H1 (cell line): Measurements from ENCODE around the gene ZNF521. TPM values are rescaled to one million over a fixed set of nuclear protein-coding genes. Genes with fewer than 3 reads are reported as not detected.

Experiments used
- CTCF ChIA-PET: fragments of 300-600 bp; sonication (Branson Sonifier 250); formaldehyde crosslinking; loops from one replicate; lab custom pipeline; 2021; ENCODE audit not compliant: partially characterized antibody; lab: Charles Lee
- POLR2A ChIA-PET: fragments of 300-600 bp; sonication (Branson Sonifier 250); formaldehyde crosslinking; loops from one replicate; lab custom pipeline; 2021; ENCODE audit warnings: inconsistent platforms; ENCODE audit not compliant: partially characterized antibody; lab: Charles Lee
- DNase-seq, 2 experiments: peaks; one replicate each; pipeline versions ENCODE4 v3.0.0 to v3.0.0-alpha.2; 2010 to 2022; ENCODE audit warnings: low spot score in 2 of 2, low read depth in 1 of 2, mixed read lengths in 1 of 2
- FAIRE-seq: peaks from 2 replicates; lab custom pipeline; 2011; peaks lifted over from hg19 to GRCh38; lab: Jason Lieb, UNC
- H2AFZ ChIP-seq: 2 replicates; pipeline ENCODE4 v1.8.1; 2012; ENCODE audit warnings: low read length, inconsistent platforms
- H2AK5ac ChIP-seq: 2 replicates; pipeline ENCODE4 v1.6.1; 2013; ENCODE audit warnings: low read depth, low read length
- H2BK120ac ChIP-seq: replicated peaks from 2 replicates; pipeline ENCODE3; 2013; ENCODE audit warnings: low read depth, low read length, inconsistent platforms
- H2BK12ac ChIP-seq: 2 replicates; pipeline ENCODE4 v1.6.1; 2013; ENCODE audit warnings: low read depth, low read length
- H2BK15ac ChIP-seq: 2 replicates; pipeline ENCODE4 v1.6.1; 2013; ENCODE audit warnings: low read length
- H2BK20ac ChIP-seq: 2 replicates; pipeline ENCODE4 v1.6.1; 2013; ENCODE audit warnings: low read length
- H2BK5ac ChIP-seq: 2 replicates; pipeline ENCODE4 v1.6.1; 2013; ENCODE audit warnings: low read depth, low read length
- H3K14ac ChIP-seq: 2 replicates; pipeline ENCODE4 v1.6.1; 2013; ENCODE audit warnings: inconsistent platforms; ENCODE audit not compliant: insufficient read length
- H3K18ac ChIP-seq: 2 replicates; pipeline ENCODE4 v1.6.1; 2013; ENCODE audit warnings: low read length; ENCODE audit errors: extremely low read depth
- H3K23ac ChIP-seq: 2 replicates; pipeline ENCODE4 v1.6.1; 2013; ENCODE audit warnings: inconsistent platforms; ENCODE audit not compliant: insufficient read length
- H3K23me2 ChIP-seq: 2 replicates; pipeline ENCODE4 v1.6.1; 2013; ENCODE audit warnings: low read depth, low read length
- H3K27ac ChIP-seq: 2 replicates; pipeline ENCODE4 v1.6.1; 2011; ENCODE audit warnings: low read depth, low read length, inconsistent platforms
- H3K27me3 ChIP-seq, 4 experiments: replicated peaks in 1 of 4; 1 replicate in 1 of 4; 2 replicates in 3 of 4; pipeline versions ENCODE4 v1.6.1 to v1.8.1; 2011 to 2013; ENCODE audit warnings: low read length in 3 of 4, mild to moderate bottlenecking in 3 of 4, inconsistent platforms in 2 of 4, mixed read lengths in 2 of 4, moderate library complexity in 1 of 4; ENCODE audit not compliant: control insufficient read depth in 3 of 4, insufficient read depth in 3 of 4; ENCODE audit errors: extremely low read depth in 1 of 4
- H3K36me3 ChIP-seq, 4 experiments: 2 replicates each; pipeline versions ENCODE4 v1.6.1 to v1.8.1; 2011 to 2013; ENCODE audit warnings: mild to moderate bottlenecking in 4 of 4, low read length in 3 of 4, moderate library complexity in 2 of 4, control low read depth in 1 of 4, inconsistent platforms in 1 of 4; ENCODE audit not compliant: insufficient read depth in 4 of 4, control insufficient read depth in 2 of 4
- H3K4ac ChIP-seq: replicated peaks from 2 replicates; pipeline ENCODE3; 2013; ENCODE audit warnings: low read length, low read depth, mixed read lengths, inconsistent platforms; ENCODE audit not compliant: insufficient read length
- H3K4me1 ChIP-seq, 4 experiments: replicated peaks in 1 of 4; 1 replicate in 1 of 4; 2 replicates in 3 of 4; pipeline versions ENCODE4 v1.6.1 to v1.8.1; 2011 to 2013; ENCODE audit warnings: low read length in 3 of 4, inconsistent platforms in 2 of 4, mixed read lengths in 1 of 4; ENCODE audit not compliant: insufficient read depth in 4 of 4, control insufficient read depth in 3 of 4
- H3K4me2 ChIP-seq, 2 experiments: 2 replicates each; pipeline versions ENCODE4 v1.6.1 to v1.8.1; 2011 to 2013; ENCODE audit warnings: low read depth in 2 of 2, low read length in 2 of 2, control low read depth in 1 of 2, inconsistent platforms in 1 of 2, mild to moderate bottlenecking in 1 of 2; ENCODE audit not compliant: insufficient read depth in 1 of 2
- H3K4me3 ChIP-seq, 4 experiments: fragments of 200-600, 300-600 bp in 1 of 4; sonication (generic), shearing (Covaris generic), sonication (Bioruptor Twin) in 1 of 4; 2 replicates each; pipeline versions ENCODE4 v1.5.1 to v1.8.1; 2011 to 2016; ENCODE audit warnings: low read length in 4 of 4, low read depth in 3 of 4, control low read depth in 2 of 4, inconsistent platforms in 2 of 4, mild to moderate bottlenecking in 2 of 4, mixed read lengths in 1 of 4, moderate library complexity in 1 of 4; ENCODE audit not compliant: insufficient read depth in 2 of 4; ENCODE audit errors: extremely low read depth in 1 of 4
- H3K56ac ChIP-seq: replicated peaks from 2 replicates; pipeline ENCODE3; 2013; ENCODE audit warnings: low read depth, mild to moderate bottlenecking, mixed read lengths, low read length, inconsistent platforms; ENCODE audit not compliant: insufficient read length
- H3K79me1 ChIP-seq: 2 replicates; pipeline ENCODE4 v1.6.1; 2013; ENCODE audit warnings: low read depth, low read length, control low read depth
- H3K79me2 ChIP-seq, 2 experiments: 2 replicates each; pipeline versions ENCODE4 v1.6.1 to v1.8.1; 2012 to 2013; ENCODE audit warnings: low read length in 2 of 2, mild to moderate bottlenecking in 2 of 2, inconsistent platforms in 1 of 2; ENCODE audit not compliant: insufficient read depth in 2 of 2, control insufficient read depth in 1 of 2
- H3K9ac ChIP-seq, 4 experiments: replicated peaks in 1 of 4; 1 replicate in 1 of 4; 2 replicates in 3 of 4; pipeline versions ENCODE4 v1.6.1 to v1.8.1; 2011 to 2013; ENCODE audit warnings: low read depth in 3 of 4, low read length in 3 of 4, control low read depth in 2 of 4, mild to moderate bottlenecking in 2 of 4, moderate library complexity in 2 of 4, inconsistent platforms in 1 of 4; ENCODE audit errors: extremely low read depth in 1 of 4
- H3K9me3 ChIP-seq, 2 experiments: 2 replicates each; pipeline versions ENCODE4 v1.6.1 to v1.8.1; 2012 to 2013; ENCODE audit warnings: mild to moderate bottlenecking in 2 of 2, moderate library complexity in 2 of 2, control low read depth in 1 of 2, inconsistent platforms in 1 of 2, low read depth in 1 of 2, low read length in 1 of 2, mixed read lengths in 1 of 2; ENCODE audit not compliant: insufficient read depth in 2 of 2
- H4K20me1 ChIP-seq, 2 experiments: replicated peaks in 1 of 2; 2 replicates each; pipeline versions ENCODE3 to v1.8.1; 2011 to 2013; ENCODE audit warnings: inconsistent platforms in 2 of 2, low read length in 2 of 2, mild to moderate bottlenecking in 1 of 2; ENCODE audit not compliant: insufficient read depth in 2 of 2, control insufficient read depth in 1 of 2
- H4K5ac ChIP-seq: 2 replicates; pipeline ENCODE4 v1.6.1; 2013; ENCODE audit warnings: low read length, low read depth, mixed read lengths, inconsistent platforms; ENCODE audit not compliant: insufficient read length
- H4K8ac ChIP-seq: 2 replicates; pipeline ENCODE4 v1.8.0; 2013; ENCODE audit warnings: mild to moderate bottlenecking, moderate library complexity, low read length, inconsistent platforms; ENCODE audit not compliant: insufficient read depth; ENCODE audit errors: extremely low read depth
- H4K91ac ChIP-seq: replicated peaks from 2 replicates; pipeline ENCODE3; 2013; ENCODE audit warnings: low read length, mixed read lengths, inconsistent platforms; ENCODE audit not compliant: insufficient read length
- CTBP2 ChIP-seq: IDR thresholded peaks from 2 replicates; pipeline ENCODE4 v1.7.0; 2011; ENCODE audit warnings: borderline replicate concordance, mild to moderate bottlenecking, moderate library complexity, mixed read lengths, low read length; ENCODE audit not compliant: insufficient read depth, insufficient read length
- RXRA ChIP-seq: IDR thresholded peaks from 2 replicates; pipeline ENCODE4 v1.6.1; 2011; ENCODE audit warnings: low read depth, mild to moderate bottlenecking, low read length, moderate library complexity; ENCODE audit not compliant: insufficient read depth
- WGBS, 2 experiments: shearing (Covaris generic) in 1 of 2; methylation state at CpG; one replicate each; pipeline versions ENCODE4 v1.1.6 to v1.1.7; 2013 to 2015; ENCODE audit warnings: low lambda C conversion rate in 2 of 2, mixed read lengths in 2 of 2, inconsistent platforms in 1 of 2, low coverage in 1 of 2, missing lambda C conversion rate in 1 of 2; ENCODE audit not compliant: insufficient replicate concordance in 2 of 2, insufficient coverage in 1 of 2, insufficient read length in 1 of 2; ENCODE audit errors: extremely low coverage in 1 of 2, missing lambda C conversion rate in 1 of 2; 5-methylcytosine and 5-hydroxymethylcytosine counted together
- polyA plus RNA-seq, 7 experiments: library from polyadenylated mRNA; depleted of rRNA in 3 of 7; stranded (reverse) in 5 of 7; unstranded in 2 of 7; fragments of >200 nt in 5 of 7; fragments of 200-250 nt in 2 of 7; gene quantifications; 1 replicate in 5 of 7; 2 replicates in 1 of 7; 4 replicates in 1 of 7; pipeline versions ENCODE4 v1.2.1 to v1.2.3, GENCODE V29; 2011 to 2013; ENCODE audit warnings: missing spikeins in 2 of 7, mixed read lengths in 2 of 7
- total RNA-seq: library from RNA; stranded (reverse); fragmentation: NEBNext Ultra II Directional; extraction: Animal tissue kit (Norgen Biotek cat#: 25700); gene quantifications from 2 replicates; pipeline ENCODE4 v1.2.1, GENCODE V29; 2021

The ZNF521 gene
- total and polyA plus RNA-seq, 2 of the 8 experiments (the other 6 are each of a cell fraction or from before 2014, with no cell fraction given): 9.5 to 15.8 TPM

- peaks cover 0 to 7% (median 2%) of the 10 kb centered on the region in 4 experiments; a peak in 1 of 7 replicates for H3K4me1 ChIP-seq
Observed at GRCh38 chr18:25240420-25240770, 111.6 kb downstream of the ZNF521 start.

More at GRCh38 chr18:25240420-25240770, 111.6 kb downstream of the ZNF521 start:
- no peak overlapping the region for H3K27ac ChIP-seq
- H3K4me2 ChIP-seq: no peak overlapping the region
- H3K4me3 ChIP-seq: no peak overlapping the region
- H3K4ac ChIP-seq: no peak overlapping the region
- no peak overlapping the region for H3K23ac ChIP-seq
- H4K20me1 ChIP-seq: no peaks in the 10 kb centered on the region
- ChIA-PET CTCF (no interaction called here), POLR2A (no interaction called here)
- H3K9me3 ChIP-seq: no peaks in the 10 kb centered on the region
- no peak for TF ChIP-seq RXRA
- TF ChIP-seq CTBP2: no peak
- no peak for FAIRE-seq
- no peak overlapping the region for H2BK20ac ChIP-seq
- H2AK5ac ChIP-seq: no peak overlapping the region
- WGBS, 2 experiments: 85% methylated on average over 5 of the region's 5 CpGs; no CpG with 5 or more reads in 1 of the 2 experiments
- no peak overlapping the region for H4K5ac ChIP-seq
- H2BK12ac ChIP-seq: no peak overlapping the region
- no peak overlapping the region for H2BK120ac ChIP-seq
- H2BK5ac ChIP-seq: no peak overlapping the region
- no peak overlapping the region for H4K91ac ChIP-seq
- no peaks in the 10 kb centered on the region for H3K23me2 ChIP-seq
- H3K79me1 ChIP-seq: no peaks in the 10 kb centered on the region
- no peak for DNase-seq
- no peak overlapping the region for H3K18ac ChIP-seq
- no peaks in the 10 kb centered on the region for H3K27me3 ChIP-seq
- no peaks in the 10 kb centered on the region for H3K36me3 ChIP-seq
- no peak overlapping the region for H3K14ac ChIP-seq
- H2AFZ ChIP-seq: no peak overlapping the region
- H2BK15ac ChIP-seq: no peak overlapping the region
- no peak overlapping the region for H3K56ac ChIP-seq
- H3K79me2 ChIP-seq: no peaks in the 10 kb centered on the region
- H4K8ac ChIP-seq: no peak overlapping the region
- peak overlapping the region in 1 of 4 experiments; percentile 25; a peak in 1 of 7 replicates for H3K9ac ChIP-seq
